HG03558 (cell line): ENCODE measurements around the gene MALSU1.

Experiments used
- ATAC-seq: cut with Tn5 transposase; IDR thresholded peaks from one replicate; pipeline ENCODE4 v1.9.1; 2021; ENCODE audit warnings: moderate number of reproducible peaks; ENCODE audit not compliant: unreplicated experiment; ENCODE audit errors: extremely low read depth

MALSU1 gene

DNA sequence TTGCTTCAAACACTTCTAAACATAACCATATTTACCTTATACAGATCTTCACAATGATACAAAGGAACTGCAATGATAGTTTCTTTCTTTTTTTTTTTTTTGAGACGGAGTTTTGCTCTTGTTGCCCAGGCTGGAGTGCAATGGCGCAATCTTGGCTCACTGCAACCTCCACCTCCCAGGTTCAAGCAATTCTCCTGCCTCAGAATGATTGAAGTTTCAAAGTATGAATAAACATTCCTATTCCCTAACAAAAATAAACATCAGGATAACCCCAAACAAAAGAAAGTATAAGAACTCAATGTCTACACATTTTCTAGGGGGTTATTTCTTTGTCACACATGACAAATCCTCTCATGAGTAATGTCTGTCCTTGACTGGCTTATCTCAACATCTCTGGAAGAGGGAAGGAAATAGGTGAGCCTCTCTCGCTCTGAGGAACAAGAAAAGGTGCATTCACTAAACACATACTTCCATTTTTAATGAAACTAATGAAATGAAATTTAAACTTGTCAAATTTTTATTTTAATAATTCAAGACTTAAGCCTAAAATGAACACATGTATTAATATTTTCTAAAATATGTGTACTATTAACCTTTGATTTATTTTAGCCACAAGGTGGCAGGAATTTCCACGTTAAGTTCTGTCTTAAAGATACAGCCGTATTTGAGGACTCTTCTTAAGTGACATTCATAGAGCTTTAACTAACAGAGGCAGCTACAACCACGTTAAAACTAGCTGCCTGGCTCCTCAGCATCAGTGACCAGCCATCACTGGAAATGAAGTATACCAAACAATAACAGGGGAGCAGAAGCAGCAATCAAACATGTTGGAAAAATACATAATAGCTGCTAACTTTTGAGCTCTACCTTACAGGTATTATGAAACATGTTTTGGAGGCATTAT, 58.3 kb downstream of the MALSU1 start:
- ATAC-seq = no peak

DNA sequence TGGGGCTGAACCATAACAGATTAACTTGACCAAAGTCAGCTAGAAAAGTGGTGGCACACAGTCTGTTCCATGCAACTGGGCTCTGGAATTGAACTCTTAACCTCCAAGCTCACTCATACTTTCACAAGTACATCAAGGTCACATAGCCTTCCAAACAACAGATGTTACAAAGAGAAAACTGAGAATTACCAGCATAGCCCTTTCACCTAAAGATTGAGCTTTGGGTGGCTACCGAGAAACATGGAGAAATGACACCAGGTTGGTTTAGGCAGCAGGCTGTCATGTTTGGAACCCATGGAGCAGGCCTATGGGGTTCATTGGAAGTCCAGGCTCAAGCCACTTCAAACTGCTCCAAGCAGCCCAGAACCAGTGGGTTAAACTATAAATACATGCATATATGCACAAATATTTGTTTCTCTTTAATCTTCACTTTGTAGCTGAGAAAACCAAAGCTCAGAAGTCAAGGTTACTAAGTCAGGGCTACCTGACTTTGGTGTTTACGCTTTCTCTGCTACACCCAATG, 59.1 kb downstream of the MALSU1 start:
- ATAC-seq = no peak
